Measurements from ENCODE around the gene CEP76.
"Not testable (repeated sequence)": the region's sequence is repeated elsewhere in the genome, so short reads cannot be mapped to it uniquely, and the experiment has no call there.

CEP76 gene

DNA sequence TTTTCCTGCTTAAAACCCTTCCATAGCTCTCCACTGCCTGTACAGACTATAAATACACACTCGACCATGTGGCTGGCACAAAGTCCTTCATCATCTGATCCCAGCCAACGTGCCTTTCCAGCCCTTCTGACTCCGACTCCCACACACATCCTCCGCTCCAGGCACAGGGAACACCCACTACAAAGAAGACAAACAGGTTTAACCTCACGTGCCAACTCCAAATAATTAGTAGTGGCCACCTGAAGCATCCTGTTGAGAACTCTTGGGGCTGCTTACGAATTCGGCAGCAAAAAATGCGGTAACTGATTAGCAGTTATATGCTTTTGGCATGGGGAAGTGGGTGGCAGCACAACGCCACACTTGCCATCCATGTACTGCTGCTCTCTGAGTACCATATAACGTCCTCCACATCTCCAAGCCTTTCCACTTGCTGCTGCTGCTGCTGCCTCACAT, 56.7 kb downstream of the CEP76 start:
- DNase-seq (ENCODE audit: low read depth in 3 of 3, low spot score in 1 of 3): no peak

DNA sequence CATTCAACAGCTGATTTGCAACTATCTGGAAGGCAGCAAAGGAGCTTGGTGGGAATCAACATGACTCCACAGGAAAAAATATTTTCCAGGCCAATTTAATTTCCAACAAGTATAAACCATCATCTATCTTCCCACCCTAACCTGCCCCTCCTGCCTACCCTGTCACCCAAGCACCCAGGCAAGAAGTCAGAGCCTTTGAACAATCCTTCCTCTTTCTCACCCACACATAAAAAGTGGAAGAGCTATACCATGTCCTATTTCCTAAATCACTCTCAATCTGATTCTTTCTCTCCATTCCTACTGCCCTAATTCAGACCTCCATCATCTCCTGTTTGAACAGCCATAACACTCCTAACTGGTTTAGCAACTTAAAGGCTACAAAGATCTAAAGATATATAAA, 57.3 kb downstream of the CEP76 start:
- DNase-seq (ENCODE audit: low read depth in 3 of 3, low spot score in 1 of 3): no peak

DNA sequence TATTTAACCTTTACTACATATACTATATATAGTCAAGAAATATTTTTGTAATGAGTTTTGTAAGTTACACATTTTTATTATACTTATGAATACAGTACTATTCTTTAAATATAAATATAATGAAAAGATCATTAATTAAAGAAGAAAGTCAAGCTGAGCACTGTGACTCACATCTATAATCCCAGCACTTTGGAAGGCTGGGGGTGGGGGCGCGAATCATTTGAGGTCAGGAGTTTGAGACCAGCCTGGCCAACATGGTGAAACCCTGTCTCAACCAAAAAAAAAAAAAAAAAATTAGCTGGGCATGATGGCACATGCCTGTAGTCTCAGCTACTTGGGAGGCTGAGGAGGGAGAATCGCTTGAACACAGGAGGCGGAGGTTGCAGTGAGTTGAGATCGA, 58.8 kb downstream of the CEP76 start:
- not testable (repeated sequence) for DNase-seq (ENCODE audit: low read depth in 3 of 3, low spot score in 1 of 3)

DNA sequence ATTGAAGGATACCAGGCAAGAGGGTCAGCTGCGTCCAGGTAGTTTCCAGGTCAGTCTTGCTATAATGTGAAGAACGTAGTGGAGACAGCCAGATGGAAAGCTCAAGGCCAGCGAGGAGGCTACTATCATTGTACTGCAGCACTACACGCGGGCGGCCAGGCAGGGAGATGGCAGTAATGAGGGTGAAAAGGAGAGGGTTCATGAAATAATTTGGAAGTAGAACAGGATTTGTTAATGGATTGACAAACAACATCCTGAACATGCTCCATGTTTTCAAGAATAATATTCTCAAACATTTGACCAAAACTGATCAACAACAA, 61.7 kb downstream of the CEP76 start:
- no peak for DNase-seq (ENCODE audit: low read depth in 3 of 3, low spot score in 1 of 3)

DNA sequence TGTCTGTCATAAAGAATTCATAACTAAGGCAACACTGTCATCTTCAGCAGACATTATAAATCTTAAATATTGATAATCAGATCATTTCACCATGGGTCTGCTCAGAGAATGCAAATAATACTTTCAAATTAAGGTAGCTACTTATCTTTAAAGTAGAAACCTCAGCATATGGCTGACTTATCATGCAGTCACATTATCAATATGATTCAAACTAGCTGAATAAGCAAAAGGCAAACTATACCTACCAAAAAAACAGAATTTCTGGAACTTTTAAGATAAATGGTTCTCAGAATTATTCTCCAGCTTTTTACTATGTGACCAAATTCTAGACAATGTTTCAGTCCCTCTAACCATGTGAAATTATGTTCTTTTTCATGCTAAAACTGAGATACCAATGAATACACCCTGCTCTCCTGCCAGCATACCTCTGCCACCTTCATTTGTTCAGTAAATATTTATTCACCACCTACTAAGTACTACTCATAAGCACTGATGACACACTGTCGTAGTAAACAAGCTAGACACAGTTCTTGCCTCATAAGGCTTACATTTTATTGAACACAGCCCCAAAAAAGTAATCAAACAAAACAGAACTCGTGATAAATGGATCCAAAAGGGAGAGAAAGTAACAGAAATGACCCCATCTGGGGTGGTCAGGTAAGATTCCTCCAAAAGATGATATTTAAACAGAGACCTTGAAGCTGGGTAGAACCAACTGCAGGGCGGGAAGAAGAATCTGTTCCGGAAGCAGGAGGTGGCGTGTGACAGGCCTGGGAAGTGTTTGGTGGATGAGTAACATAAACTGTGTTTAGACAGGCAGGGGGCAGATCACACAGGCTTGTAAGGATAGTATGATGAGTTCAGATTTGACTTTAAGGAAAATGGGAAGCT, 62.3 kb downstream of the CEP76 start:
- no peak for DNase-seq (ENCODE audit: low read depth in 3 of 3, low spot score in 1 of 3)

DNA sequence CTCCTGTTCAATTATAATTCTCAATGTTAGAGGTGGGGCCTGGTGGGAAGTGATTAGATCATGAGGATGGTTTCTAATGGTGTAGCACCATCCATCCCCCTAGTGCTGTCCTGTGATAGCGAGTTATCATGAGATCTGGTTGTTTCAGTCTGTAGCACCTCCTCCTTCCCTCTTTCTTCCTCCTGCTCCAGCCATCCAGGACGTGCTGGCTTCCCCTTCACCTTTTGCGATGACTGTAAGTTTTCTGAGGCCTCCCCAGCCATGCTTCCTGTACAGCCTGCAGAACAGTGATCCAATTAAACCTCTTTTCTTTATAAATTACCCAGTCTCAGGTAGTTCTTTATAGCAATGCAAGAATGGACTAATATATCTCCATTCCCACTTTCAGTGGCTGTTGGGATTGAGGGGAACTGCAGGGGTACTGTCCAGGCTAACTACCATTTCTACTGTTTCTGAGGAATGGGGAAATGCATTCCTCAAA, 63.8 kb downstream of the CEP76 start:
- no peak for DNase-seq (ENCODE audit: low read depth in 3 of 3, low spot score in 1 of 3)

DNA sequence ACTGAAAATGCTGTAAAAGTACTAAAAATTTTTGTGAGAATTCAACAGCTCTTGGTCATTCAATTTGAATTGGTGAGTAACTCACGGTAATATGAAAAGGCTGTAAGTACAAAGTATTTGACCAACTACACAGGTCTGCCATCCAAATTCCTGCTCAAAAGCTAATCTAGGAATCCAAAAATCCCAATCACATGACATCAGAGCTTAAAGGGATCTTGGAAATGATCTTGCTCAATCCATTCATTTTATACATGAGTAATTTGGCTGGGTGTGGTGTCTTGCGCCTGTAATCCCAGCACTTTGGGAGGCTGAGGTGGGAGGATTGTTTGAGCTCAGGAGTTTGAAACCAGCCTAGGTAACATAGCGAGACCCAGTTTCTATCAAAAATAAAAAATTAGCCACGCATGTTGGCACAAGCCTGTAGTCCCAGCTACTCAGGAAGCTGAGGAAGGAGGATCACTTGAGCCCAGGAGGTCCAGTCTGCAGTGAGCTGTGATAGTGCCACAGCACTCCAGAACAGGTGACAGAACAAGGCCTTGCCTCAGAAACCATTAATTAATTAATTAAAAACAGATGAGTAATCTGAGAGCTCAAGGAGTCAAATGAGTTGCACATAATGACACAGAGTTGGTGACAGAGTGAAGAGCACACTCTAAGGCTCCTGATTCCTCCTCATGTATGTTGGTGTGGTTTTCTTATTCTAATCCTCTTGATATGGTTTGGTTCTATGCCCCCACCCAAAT, 64.5 kb downstream of the CEP76 start:
- DNase-seq (ENCODE audit: low read depth in 3 of 3, low spot score in 1 of 3): no peak

DNA sequence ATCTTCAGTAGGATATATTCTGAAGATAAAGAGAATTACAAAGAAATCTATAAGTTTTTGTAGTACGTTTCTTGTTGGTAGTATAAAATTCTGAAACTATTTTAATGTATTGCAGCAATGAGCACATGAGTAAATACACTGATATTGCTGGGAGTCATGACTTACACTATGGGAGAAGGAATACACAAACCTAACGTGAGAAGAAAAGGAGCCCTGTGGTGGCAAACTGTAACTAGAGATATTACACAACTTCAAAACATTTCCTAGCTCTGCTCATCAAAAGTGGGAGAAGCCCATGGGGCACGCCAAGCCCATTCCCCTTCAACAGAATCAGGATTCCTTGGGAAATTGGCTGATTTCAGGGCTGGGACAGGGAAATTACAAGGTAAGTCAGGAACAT, 65.1 kb downstream of the CEP76 start:
- no peak for DNase-seq (ENCODE audit: low read depth in 3 of 3, low spot score in 1 of 3)

DNA sequence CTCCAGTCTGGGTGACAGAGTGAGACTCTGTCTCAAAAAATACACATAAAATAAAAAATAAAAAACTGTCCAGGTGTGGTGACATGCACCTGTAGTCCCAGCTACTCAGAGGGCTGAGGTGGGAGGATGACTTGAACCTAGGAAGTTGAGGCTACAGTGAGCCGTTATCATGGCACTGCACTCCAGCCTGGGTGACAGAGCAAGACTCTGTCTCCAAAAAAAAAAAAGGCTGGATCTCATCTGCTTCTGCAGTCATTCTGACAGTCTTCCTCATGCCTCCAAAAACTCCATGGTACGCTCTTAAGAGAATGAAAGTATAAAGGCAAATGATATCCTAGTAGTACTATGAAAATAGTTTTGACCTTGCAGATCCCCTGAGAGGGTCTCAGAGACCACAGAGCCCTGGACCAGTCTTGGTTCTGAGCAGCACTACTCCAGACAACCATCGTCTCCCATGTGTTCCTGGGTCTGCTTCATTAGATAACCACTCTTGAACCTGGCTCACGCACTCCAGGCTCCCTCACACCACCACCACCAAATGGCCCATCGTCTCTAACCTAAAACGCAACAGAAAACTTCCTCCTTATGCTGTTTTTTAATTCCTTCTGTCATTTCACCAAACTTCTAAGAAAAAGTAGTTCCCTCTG, 70.6 kb downstream of the CEP76 start:
- DNase-seq (ENCODE audit: low read depth in 3 of 3, low spot score in 1 of 3): no peak

DNA sequence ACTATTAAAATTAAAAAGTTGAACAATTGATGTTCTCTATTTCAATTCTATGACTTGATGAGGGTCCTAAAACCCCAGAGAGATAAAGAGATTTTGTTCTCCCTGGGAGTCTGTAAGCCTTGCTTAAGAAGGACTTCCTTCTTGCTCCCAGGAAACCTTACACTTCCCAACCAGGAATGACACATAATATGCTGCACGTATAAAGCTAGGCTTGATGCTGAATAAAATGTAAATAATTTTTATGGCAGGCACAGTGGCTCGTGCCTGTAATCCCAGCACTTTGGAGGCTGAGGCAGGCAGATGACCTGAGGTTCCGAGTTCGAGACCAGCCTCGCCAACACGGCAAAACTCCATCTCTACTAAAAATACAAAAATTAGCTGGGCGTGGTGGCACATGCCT, 72.4 kb downstream of the CEP76 start:
- no peak for DNase-seq (ENCODE audit: low read depth in 3 of 3, low spot score in 1 of 3)

DNA sequence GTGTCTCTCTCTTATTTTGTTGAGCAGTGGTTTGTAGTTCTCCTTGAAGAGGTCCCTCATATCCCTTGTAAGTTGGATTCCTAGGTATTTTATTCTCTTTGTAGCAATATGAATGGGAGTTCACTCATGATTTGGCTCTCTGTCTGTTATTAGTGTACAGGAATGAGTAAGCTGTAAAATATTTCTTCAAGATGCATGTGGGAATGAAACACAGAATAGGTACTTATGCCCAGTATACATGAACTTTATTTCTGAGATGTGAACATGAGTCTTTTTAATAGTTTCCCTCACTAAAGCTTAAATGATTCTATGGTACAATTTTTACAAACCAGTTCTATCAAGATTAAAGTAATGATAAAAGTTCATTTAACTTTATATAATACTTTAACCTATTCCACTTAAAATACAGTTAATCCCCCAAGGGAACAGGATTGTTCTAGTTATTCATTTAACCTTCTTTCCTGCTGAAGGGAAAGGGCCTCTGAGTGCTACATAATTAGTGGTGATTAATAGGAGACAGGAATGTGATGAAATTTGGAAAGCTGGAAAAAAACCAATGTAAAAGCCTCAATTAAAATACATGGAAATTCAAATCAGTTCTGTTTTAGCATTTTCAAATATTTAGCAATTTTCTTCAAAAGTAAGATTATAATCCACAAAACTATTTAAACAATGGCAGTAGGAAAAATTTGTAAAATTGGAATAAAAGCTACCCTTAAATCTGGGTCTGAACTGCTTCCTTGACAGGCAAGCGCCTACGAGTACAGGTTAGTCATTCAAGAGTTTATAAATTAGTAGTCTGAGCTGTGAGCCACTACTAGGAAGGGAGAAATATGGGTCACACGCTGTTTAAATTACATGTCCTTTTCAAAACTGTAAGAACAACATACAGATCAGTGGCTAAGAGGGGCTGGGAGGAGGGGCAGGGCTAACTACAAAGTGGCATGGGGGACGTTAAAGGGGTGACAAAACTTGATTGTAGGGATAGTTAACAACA, 73.5 kb downstream of the CEP76 start:
- DNase-seq (ENCODE audit: low read depth in 3 of 3, low spot score in 1 of 3): no peak

DNA sequence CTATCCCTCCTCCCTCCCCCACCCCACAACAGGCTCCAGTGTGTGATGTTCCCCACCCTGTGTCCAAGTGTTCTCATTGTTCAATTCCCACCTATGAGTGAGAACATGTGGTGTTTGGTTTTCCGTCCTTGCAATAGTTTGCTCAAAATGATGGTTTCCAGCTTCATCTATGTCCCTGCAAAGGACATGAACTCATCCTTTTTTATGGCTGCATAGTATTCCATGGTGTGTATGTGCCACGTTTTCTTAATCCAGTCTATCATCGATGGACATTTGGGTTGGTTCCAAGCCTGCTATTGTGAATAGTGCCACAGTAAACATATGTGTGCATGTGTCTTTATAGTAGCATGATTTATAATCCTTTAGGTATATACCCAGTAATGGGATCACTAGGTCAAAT, 75.3 kb downstream of the CEP76 start:
- not testable (repeated sequence) for DNase-seq (ENCODE audit: low read depth in 3 of 3, low spot score in 1 of 3)

DNA sequence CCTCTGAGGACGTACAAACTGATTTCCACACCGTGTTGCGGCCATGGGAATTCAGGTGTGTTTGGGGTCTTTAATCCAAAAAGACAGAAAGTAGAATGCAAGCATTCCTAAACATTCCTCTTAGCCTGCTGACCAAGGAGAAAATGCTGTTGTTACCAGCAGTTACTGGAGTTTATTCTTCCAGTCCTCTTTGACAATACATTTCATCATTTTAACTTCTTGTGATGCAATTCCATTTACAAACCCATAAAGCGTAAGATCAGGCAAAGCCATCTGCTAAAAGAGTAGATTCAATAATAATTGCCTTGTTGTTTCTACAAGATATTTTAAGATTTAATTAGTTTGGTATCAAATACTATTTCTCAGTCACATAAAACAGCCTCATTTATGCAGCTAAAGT, 77.3 kb downstream of the CEP76 start:
- DNase-seq (ENCODE audit: low read depth in 3 of 3, low spot score in 1 of 3): no peak

All from stimulated activated CD4-positive, alpha-beta T cell treated with anti-CD3 and anti-CD28 coated beads, TNF-alpha, amount 100 ng/mL, for 1 hour (primary cell).